DOHH2 (cell line): ENCODE results near the gene XRCC2.

Experiments used
- CTCF ChIP-seq: fragments of 200-600 bp; sonication (generic); IDR thresholded peaks from one replicate; pipeline ENCODE4 v1.5.1; 2014; ENCODE audit warnings: antibody characterized with exemption, mild to moderate bottlenecking, low read depth, low read length; ENCODE audit not compliant: poor library complexity, severe bottlenecking
- EZH2phosphoT487 ChIP-seq: fragments of 200-600 bp; sonication (generic); IDR thresholded peaks from 2 replicates; pipeline ENCODE4 v1.6.1; 2017; ENCODE audit warnings: borderline replicate concordance, mild to moderate bottlenecking, antibody characterized with exemption, low read length, moderate library complexity, mixed read lengths

GRCh38 chr7:152637161-152637560 is 38.8 kb downstream of the XRCC2 start:
- TF ChIP-seq CTCF: no peak
- TF ChIP-seq EZH2phosphoT487: no peak
